Spinal cord (tissue), 10 donors: ENCODE data around the gene KCNS3. TPM values are rescaled to one million over a fixed set of nuclear protein-coding genes. Genes with fewer than 3 reads are reported as not detected.

Experiments
- DNase-seq, 6 donors: peaks; one replicate each; pipeline versions ENCODE4 v3.0.0 to v3.0.0-alpha.2; 2013 to 2015; ENCODE audit warnings: low spot score in 6 of 6, low read depth in 4 of 6
- H3K27ac ChIP-seq: one replicate; pipeline ENCODE4 v1.5.1; 2013; ENCODE audit warnings: low read depth, low read length, control low read depth
- H3K27me3 ChIP-seq: one replicate; pipeline ENCODE4 v1.6.1; 2013; ENCODE audit warnings: low read length; ENCODE audit not compliant: control insufficient read depth, insufficient read depth
- H3K36me3 ChIP-seq: one replicate; pipeline ENCODE4 v1.6.1; 2013; ENCODE audit warnings: low read length; ENCODE audit not compliant: control insufficient read depth, insufficient read depth
- H3K4me1 ChIP-seq: one replicate; pipeline ENCODE4 v1.6.1; 2013; ENCODE audit warnings: low read length; ENCODE audit not compliant: control insufficient read depth, insufficient read depth
- H3K4me3 ChIP-seq: one replicate; pipeline ENCODE4 v1.5.1; 2013; ENCODE audit warnings: low read depth, low read length, control low read depth
- H3K9me3 ChIP-seq: one replicate; pipeline ENCODE4 v1.6.1; 2013; ENCODE audit warnings: low read length; ENCODE audit not compliant: control insufficient read depth, insufficient read depth
- WGBS: methylation state at CpG from one replicate; pipeline ENCODE4 v1.1.5; 2013; ENCODE audit warnings: missing lambda C conversion rate; ENCODE audit not compliant: insufficient coverage; 5-methylcytosine and 5-hydroxymethylcytosine counted together
- polyA plus RNA-seq, 2 donors: library from polyadenylated mRNA; unstranded; fragments of 120-200 nt; gene quantifications; one replicate each; pipeline ENCODE4 v1.2.1, GENCODE V29; 2013; ENCODE audit not compliant: insufficient read length in 2 of 2
- total RNA-seq, 2 donors: library from RNA; depleted of rRNA in 1 of 2; stranded (reverse); fragments of 120-200 nt in 1 of 2; fragments of >200 nt in 1 of 2; gene quantifications; one replicate each; pipeline versions ENCODE4 v1.2.3 to v1.2.4, GENCODE V29; 2013 to 2014
- donor health status: healthy.

The KCNS3 gene
- total and polyA plus RNA-seq, 4 donors = 11.6 to 28.5 (median 21.5) TPM

- Histone ChIP-seq H3K27me3 (no peaks in the 10 kb centered on the region), H3K4me3 (no peak overlapping the region), H3K36me3 (no peaks in the 10 kb centered on the region), H3K4me1 (peaks cover 2% of the 10 kb centered on the region), H3K27ac (no peak overlapping the region), H3K9me3 (no peaks in the 10 kb centered on the region)
- WGBS = 51% methylated on average over 5 of the region's 5 CpGs
- no peak for DNase-seq
Observed at GRCh38 chr2:17901246-17901645, 22.8 kb downstream of the KCNS3 start.

- Histone ChIP-seq H3K9me3 (peaks cover 2% of the 10 kb centered on the region), H3K4me1 (peaks cover 3% of the 10 kb centered on the region), H3K27ac (no peak overlapping the region), H3K4me3 (no peak overlapping the region), H3K36me3 (no peaks in the 10 kb centered on the region), H3K27me3 (no peaks in the 10 kb centered on the region)
- 70% methylated on average over 4 of the region's 5 CpGs for WGBS
- DNase-seq = no peak
Observed at GRCh38 chr2:17910980-17911379, 32.5 kb downstream of the KCNS3 start.

- Histone ChIP-seq H3K9me3 (peaks cover 2% of the 10 kb centered on the region), H3K4me1 (peaks cover 6% of the 10 kb centered on the region), H3K27ac (no peak overlapping the region), H3K27me3 (no peaks in the 10 kb centered on the region), H3K36me3 (no peaks in the 10 kb centered on the region), H3K4me3 (no peak overlapping the region)
- DNase-seq = no peak
- WGBS = 60% methylated on average over 1 of the region's 5 CpGs
Observed at GRCh38 chr2:17911491-17912260, 33.2 kb downstream of the KCNS3 start.

GRCh38 chr2:17912266-17912691, 33.8 kb downstream of the KCNS3 start:
- H3K9me3 ChIP-seq = peaks cover 2% of the 10 kb centered on the region
- 40% methylated on average over 4 of the region's 5 CpGs for WGBS
- H3K36me3 ChIP-seq = no peaks in the 10 kb centered on the region
- no peak for DNase-seq
- no peak overlapping the region for H3K27ac ChIP-seq
- H3K4me3 ChIP-seq = no peak overlapping the region
- H3K27me3 ChIP-seq = no peaks in the 10 kb centered on the region
- H3K4me1 ChIP-seq = peaks cover 6% of the 10 kb centered on the region

- no peak overlapping the region for H3K4me3 ChIP-seq
- H3K4me1 ChIP-seq = peaks cover 6% of the 10 kb centered on the region
- H3K27ac ChIP-seq = no peak overlapping the region
- no peaks in the 10 kb centered on the region for H3K9me3 ChIP-seq
- WGBS = no CpG with 5 or more reads among the region's 3 CpGs
- no peaks in the 10 kb centered on the region for H3K36me3 ChIP-seq
- no peaks in the 10 kb centered on the region for H3K27me3 ChIP-seq
- peak in 1 of 6 donors; percentile 11 for DNase-seq
Observed at GRCh38 chr2:17915099-17915498, 36.6 kb downstream of the KCNS3 start.

GRCh38 chr2:17915811-17916518, 37.5 kb downstream of the KCNS3 start:
- no peak for DNase-seq
- no CpG with 5 or more reads among the region's 1 CpG for WGBS
- no peak overlapping the region for H3K27ac ChIP-seq
- no peaks in the 10 kb centered on the region for H3K27me3 ChIP-seq
- H3K4me3 ChIP-seq = no peak overlapping the region
- peaks cover 6% of the 10 kb centered on the region for H3K4me1 ChIP-seq
- H3K9me3 ChIP-seq = no peaks in the 10 kb centered on the region
- no peaks in the 10 kb centered on the region for H3K36me3 ChIP-seq

GRCh38 chr2:17916584-17916983, 38.1 kb downstream of the KCNS3 start:
- no peak overlapping the region for H3K4me3 ChIP-seq
- H3K4me1 ChIP-seq = peaks cover 6% of the 10 kb centered on the region
- H3K27ac ChIP-seq = no peak overlapping the region
- DNase-seq = no peak
- no peaks in the 10 kb centered on the region for H3K9me3 ChIP-seq
- no peaks in the 10 kb centered on the region for H3K27me3 ChIP-seq
- no peaks in the 10 kb centered on the region for H3K36me3 ChIP-seq

GRCh38 chr2:17918789-17919188, 40.3 kb downstream of the KCNS3 start:
- Histone ChIP-seq H3K4me3 (no peak overlapping the region), H3K4me1 (peaks cover 3% of the 10 kb centered on the region), H3K36me3 (no peaks in the 10 kb centered on the region), H3K9me3 (no peaks in the 10 kb centered on the region), H3K27me3 (no peaks in the 10 kb centered on the region), H3K27ac (no peak overlapping the region)
- DNase-seq = peak in 2 of 6 donors; percentile 18 to 38
- WGBS = no CpG with 5 or more reads among the region's 1 CpG

- DNase-seq = no peak
- no peak overlapping the region for H3K27ac ChIP-seq
- H3K9me3 ChIP-seq = peaks cover 4% of the 10 kb centered on the region
- H3K27me3 ChIP-seq = no peaks in the 10 kb centered on the region
- 100% methylated on average over 1 of the region's 4 CpGs for WGBS
- H3K4me1 ChIP-seq = no peaks in the 10 kb centered on the region
- peaks cover 6% of the 10 kb centered on the region for H3K36me3 ChIP-seq
- no peak overlapping the region for H3K4me3 ChIP-seq
Observed at GRCh38 chr2:17930773-17931172, 52.3 kb downstream of the KCNS3 start.

GRCh38 chr2:17933256-17933655, 54.8 kb downstream of the KCNS3 start:
- Histone ChIP-seq H3K36me3 (peaks cover 6% of the 10 kb centered on the region), H3K9me3 (no peaks in the 10 kb centered on the region), H3K27ac (no peak overlapping the region), H3K27me3 (no peaks in the 10 kb centered on the region), H3K4me1 (no peaks in the 10 kb centered on the region), H3K4me3 (no peak overlapping the region)
- DNase-seq = no peak
- WGBS = no CpG with 5 or more reads among the region's 3 CpGs
